HFF-Myc (cell line): ENCODE results near the gene IPO13.
A peak's percentile ranks its signal among the peaks of the same experiment; 100 is the strongest.

Experiments
- DNase-seq: peaks from one replicate; pipeline ENCODE4 v3.0.0-alpha.2; 2011; ENCODE audit warnings: low read depth; ENCODE audit errors: extremely low read depth
- H3K4me3 ChIP-seq: replicated peaks from 2 replicates; pipeline ENCODE4 v1.5.1; 2011; ENCODE audit warnings: low read depth, mild to moderate bottlenecking, control low read depth, low read length
- TF ChIP-seq, protein P1 (sequence below): IDR thresholded peaks from 2 replicates; pipeline ENCODE4 v1.5.1; 2012; ENCODE audit warnings: mild to moderate bottlenecking, low read depth, low read length, control low read depth; ENCODE audit errors: missing control alignments

IPO13 gene

DNA sequence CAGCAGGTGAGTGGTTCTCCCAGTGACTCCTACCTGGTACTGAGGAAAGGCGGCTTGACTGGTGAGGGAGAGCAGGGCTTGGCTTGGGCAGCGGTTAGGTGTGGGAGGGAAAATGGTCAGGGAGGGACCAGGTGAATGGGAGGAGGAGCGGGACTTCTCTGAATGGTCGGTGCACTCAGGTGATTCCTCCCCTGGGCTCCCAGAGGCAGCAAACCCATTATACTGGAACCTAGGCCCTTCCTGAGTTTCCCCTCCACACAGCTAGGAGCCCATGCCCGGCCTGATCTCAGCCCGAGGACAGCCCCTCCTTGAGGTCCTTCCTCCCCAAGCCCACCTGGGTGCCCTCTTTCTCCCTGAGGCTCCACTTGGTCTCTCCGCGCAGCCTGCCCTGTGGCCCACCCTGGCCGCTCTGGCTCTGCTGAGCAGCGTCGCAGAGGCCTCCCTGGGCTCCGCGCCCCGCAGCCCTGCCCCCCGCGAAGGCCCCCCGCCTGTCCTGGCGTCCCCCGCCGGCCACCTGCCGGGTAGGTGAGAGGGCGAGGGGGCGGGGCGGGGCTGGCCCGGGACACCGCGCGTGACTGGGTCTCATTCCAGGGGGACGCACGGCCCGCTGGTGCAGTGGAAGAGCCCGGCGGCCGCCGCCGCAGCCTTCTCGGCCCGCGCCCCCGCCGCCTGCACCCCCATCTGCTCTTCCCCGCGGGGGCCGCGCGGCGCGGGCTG lies 10.9 kb upstream of the IPO13 start:
- TF ChIP-seq, protein P1, sequence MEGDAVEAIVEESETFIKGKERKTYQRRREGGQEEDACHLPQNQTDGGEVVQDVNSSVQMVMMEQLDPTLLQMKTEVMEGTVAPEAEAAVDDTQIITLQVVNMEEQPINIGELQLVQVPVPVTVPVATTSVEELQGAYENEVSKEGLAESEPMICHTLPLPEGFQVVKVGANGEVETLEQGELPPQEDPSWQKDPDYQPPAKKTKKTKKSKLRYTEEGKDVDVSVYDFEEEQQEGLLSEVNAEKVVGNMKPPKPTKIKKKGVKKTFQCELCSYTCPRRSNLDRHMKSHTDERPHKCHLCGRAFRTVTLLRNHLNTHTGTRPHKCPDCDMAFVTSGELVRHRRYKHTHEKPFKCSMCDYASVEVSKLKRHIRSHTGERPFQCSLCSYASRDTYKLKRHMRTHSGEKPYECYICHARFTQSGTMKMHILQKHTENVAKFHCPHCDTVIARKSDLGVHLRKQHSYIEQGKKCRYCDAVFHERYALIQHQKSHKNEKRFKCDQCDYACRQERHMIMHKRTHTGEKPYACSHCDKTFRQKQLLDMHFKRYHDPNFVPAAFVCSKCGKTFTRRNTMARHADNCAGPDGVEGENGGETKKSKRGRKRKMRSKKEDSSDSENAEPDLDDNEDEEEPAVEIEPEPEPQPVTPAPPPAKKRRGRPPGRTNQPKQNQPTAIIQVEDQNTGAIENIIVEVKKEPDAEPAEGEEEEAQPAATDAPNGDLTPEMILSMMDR = no peak
- DNase-seq = no peak
- H3K4me3 ChIP-seq = peak overlapping the region; percentile 22; the same call in 1 of the 2 replicates

DNA sequence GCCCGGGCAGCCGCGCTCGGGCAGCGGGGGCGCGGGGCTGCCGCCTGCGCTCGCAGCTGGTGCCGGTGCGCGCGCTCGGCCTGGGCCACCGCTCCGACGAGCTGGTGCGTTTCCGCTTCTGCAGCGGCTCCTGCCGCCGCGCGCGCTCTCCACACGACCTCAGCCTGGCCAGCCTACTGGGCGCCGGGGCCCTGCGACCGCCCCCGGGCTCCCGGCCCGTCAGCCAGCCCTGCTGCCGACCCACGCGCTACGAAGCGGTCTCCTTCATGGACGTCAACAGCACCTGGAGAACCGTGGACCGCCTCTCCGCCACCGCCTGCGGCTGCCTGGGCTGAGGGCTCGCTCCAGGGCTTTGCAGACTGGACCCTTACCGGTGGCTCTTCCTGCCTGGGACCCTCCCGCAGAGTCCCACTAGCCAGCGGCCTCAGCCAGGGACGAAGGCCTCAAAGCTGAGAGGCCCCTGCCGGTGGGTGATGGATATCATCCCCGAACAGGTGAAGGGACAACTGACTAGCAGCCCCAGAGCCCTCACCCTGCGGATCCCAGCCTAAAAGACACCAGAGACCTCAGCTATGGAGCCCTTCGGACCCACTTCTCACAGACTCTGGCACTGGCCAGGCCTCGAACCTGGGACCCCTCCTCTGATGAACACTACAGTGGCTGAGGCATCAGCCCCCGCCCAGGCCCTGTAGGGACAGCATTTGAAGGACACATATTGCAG lies 10.2 kb upstream of the IPO13 start:
- TF ChIP-seq, protein P1 = no peak
- no peak for DNase-seq
- no peak overlapping the region for H3K4me3 ChIP-seq

DNA sequence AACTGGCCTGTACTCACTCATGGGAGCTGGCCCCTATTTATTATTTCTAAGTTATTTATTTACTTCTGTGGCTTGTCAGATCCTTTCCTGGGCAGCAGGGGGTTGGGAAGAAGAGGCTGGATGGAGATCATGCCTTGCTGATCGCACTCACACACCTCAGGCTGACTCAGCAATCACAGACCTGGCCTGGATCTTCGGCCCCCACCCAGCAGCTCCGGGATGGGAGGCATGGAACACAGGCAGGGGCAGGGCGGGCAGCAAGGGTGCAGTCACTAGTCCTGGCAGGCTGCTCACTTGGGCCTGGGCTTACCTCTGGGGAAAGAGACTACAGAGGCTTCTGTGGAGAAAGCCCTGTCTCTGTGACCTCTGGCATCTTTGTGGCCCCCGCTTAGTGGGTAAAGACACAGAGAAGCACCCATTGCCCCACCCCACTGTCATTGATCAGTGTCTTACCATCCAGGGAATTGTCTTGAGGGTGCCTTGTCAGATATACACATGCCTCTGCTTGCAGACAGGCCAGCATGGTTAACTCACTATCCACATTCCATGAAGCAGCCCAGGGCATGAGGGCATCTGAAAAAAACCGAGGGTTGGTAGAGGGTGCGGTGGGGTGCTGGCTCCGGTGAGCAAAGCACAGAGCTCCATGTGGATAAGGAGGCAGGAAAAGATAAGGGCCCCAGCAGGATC lies 9.4 kb upstream of the IPO13 start:
- DNase-seq = no peak
- TF ChIP-seq, protein P1 = no peak
- no peak overlapping the region for H3K4me3 ChIP-seq

DNA sequence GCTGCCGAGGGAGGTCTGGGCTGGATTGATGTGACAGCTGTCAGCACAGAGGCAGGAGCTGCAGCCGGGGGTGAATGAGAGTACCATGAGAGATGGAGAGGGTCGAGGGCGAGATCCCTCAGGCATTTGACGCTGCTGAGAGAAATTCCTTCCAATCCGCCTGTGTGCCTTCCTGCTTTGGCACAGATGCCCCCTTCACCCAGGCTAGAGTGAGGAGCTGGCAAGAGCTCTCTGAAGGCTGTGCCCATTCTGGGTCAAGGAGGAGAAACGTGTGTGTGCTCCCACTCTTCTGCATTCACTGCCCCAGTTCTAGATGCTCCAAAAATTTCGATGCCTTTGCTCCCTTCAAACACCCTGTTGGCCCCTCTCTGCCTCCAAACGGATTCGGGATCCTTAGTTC lies 8.4 kb upstream of the IPO13 start:
- no peak for DNase-seq
- TF ChIP-seq, protein P1 = no peak
- no peak overlapping the region for H3K4me3 ChIP-seq

DNA sequence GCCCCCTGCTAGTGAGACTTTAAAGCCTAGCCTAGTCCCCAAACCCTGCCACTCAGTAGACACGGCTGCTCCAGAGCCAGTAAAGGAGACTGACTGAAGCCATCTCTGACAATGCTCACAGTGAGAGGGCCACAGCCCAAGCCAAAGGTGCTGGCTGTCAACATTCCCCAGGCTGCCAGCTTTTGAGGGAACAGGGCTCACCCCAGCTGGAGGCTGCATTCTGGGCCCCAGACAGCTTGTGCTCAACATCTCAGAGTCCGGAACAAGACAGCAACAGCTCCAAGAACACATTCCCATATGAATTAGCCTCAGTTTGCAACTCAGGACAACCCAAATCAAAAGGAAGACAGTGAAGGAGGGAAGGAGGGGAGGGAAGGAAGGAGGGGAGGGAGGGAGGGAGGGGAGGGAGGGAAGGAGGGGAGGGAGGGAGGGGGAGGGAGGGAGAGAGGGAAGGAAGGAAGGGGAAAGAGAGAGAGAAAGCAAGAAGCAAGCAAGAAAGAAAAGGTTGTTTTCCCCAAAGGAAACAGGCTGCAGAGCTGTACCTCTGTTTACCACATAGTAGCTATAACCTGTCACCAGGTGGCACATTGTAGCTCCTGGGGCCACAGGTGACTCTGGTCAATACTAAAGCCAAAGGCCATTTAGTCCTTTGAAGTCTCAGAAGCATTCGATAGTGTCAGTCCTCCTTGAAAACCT lies 7.7 kb upstream of the IPO13 start:
- DNase-seq = no peak
- TF ChIP-seq, protein P1 = no peak

DNA sequence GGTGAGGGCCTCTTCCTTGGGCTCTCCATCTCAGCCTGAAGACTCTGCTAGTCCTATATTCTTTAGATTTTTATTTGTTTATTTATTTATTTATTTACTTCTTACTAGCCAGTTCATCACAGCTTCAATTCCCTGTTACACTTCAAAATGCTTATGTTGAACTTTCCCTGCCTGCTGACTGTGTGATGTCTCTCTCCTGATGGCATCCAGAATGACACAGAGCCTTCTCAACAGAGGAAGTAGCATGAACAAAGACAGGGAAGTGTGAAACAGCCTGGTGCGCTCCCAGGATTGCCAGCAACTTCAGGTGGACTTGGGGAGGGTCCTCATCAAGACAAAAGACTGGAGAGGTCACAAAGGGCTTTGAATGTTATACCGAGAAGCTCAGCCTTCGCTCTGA lies 4.3 kb upstream of the IPO13 start:
- no peak for DNase-seq
- TF ChIP-seq, protein P1 = no peak

More for the DNA sequence above, 7.7 kb upstream of the IPO13 start:
- no peak overlapping the region for H3K4me3 ChIP-seq

More for the DNA sequence above, 4.3 kb upstream of the IPO13 start:
- H3K4me3 ChIP-seq = no peak overlapping the region
